GM21423 (cell line): Measurements from ENCODE around the gene GSDMA.

ENCODE experiments used
- ATAC-seq: cut with Tn5 transposase; IDR thresholded peaks from one replicate; pipeline ENCODE4 v1.9.1; 2021; ENCODE audit warnings: mild to moderate bottlenecking, moderate library complexity; ENCODE audit not compliant: unreplicated experiment

The GSDMA gene

DNA sequence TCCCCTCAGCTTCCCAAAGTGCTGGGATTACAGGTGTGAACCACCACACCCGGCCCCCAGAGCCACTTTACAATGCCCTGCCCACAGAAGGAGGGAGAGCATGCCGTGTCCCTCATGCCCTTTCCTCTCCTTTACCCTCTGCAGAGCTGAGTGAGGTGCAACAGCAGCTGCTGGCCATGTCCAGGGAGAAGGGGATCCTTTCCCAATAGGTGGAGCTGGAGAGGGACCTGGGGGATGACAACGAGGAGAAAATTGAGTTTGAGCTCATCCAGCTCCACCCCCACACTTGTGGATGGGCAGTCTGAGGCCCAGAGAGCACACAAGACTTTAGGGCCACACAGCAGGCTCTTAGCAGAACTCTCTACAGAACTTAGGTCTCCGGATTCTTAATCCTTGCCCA, 7.9 kb upstream of the GSDMA start:
- ATAC-seq = no peak

DNA sequence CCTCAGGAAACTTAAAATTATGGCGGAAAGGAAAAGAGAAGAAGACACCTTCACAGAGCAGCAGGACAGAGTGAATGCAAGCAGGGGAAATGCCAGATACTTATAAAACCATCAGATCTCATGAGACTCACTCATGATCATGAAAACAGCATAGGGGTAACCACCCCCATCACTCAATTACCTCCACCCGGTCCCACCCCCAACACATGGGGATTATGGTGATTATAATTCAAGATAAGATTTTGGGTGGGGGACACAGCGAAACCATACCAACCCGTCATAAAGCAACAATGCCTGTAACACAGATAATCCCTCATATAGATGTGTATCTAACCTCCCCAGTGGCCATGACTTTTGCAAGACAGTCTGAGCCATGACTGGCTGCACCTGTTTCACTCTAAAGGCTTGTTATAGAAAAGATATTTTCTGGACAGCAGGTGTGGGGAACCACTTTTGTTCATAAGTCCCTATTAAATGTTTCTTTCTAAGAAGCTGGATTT, 7.0 kb upstream of the GSDMA start:
- no peak for ATAC-seq

DNA sequence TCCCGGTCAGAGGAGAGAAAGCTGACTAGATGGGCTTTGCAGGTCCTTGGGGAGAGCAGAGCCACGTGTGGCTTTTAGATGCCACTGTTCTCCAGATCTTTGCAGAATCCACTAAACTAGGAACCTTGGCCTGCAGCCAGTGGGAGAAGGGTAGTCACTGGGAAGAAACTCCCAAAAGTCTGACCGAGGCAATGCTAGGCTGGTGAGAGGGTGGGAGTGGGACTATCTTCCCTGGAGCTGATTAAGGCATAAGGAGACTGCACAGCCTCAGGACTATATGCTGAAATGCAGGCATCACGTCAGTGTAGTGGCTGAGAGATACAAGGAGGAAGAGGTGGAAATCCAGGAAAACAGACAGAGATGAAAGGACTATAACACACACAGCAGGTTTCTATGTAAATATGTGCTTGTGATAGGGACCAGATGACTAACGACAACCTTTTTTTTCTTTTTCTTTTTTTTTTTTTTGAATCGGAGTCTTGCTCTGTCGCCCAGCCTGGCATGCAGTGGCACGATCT, 2.2 kb upstream of the GSDMA start:
- ATAC-seq = no peak

GRCh38 chr17:39963829-39964228, 1.0 kb downstream of the GSDMA start:
- ATAC-seq = no peak

DNA sequence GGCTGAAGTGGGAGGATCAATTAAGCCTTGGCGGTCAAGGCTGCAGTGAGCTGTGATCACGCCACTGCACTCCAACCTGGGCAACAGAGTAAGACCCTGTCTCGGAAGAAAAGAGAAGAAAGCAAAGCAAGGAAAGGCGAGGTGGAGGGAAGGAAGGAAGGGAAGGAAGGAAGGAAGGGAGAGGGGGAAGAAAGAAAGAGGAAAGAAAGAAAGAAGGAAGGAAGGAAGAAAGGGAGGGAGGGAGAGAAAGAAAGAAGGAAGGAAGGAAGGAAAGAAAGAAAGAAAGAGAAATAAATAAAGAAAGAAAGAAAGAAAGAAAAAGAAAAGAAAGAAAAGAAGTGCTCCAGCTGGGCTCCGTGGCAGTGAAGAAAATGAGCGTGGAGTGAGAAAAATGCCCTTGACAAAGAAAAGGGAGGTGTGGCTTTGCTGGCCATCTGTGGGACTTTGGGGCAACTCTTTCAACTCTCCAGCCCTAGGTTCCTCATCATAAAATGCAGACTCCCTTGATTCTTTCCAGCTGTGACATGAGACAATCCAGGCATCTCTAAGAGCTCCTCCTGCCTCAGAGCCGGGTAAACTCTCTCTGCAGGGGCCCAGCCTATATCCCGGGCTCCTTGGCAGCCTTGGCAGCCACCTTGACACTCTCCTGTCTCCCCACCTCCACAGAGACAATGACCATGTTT, 2.4 kb downstream of the GSDMA start:
- no peak for ATAC-seq

GRCh38 chr17:39966771-39967170, 4.0 kb downstream of the GSDMA start:
- no peak for ATAC-seq

DNA sequence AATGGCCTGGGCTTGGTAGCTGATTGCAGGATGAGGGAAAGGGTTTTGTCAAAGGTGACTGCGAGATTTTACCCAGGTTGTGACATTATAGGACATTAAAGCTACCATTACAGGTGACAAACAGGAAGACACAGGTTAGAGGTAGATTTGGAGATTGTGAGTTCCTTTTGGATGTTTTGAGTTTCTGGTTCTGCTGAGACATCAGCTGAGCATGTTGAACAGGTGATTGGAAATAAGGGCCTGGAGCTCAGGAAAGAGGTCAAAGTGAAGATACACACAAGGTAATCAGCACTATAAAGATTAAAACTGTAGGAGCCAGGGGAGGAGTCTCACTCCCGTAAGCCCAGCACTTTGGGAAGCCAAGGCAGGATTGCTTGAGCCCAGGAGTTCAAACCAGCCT, 6.0 kb downstream of the GSDMA start:
- ATAC-seq = no peak

DNA sequence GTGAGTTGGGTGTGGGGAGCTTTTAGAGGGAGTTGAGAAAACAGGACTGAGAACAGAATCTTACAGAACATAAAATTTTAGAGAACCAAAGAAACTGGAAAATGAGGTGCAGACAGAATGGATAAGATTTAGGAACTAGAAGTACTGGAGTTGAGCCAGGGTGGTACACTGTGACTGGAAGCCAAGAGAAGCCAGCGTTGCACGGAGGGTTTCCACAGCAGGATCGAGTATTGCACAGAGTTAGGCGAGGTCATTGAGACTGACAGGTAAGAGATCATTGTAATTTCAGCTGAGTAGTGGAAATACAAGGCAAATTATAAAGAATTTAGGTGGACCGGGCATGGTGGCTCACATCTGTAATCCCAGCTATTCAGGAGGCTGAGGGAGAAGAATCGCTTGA, 6.6 kb downstream of the GSDMA start:
- ATAC-seq = no peak

DNA sequence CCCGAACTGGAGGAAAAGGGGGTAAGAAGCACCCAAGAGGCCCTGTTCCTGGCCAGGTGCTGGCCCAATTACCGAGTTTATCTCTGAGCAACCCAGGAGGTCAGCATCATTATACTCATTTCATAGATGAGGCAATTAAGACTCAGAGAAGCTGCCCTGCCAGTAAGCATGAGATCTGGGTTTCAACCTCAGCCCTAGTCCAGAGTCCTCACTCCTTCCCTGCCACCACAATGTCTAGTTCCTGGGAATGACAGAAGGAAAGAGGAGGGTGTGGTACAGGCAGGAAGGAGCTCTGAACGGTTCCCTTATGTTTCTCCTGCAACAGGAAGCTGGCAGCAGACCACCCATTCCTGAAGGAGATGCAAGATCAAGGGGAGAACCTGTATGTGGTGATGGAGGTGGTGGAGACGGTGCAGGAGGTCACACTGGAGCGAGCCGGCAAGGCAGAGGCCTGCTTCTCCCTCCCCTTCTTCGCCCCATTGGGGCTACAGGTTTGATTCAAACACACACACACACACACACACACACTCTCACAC, 7.4 kb downstream of the GSDMA start:
- no peak for ATAC-seq

- ATAC-seq = no peak
Measured at GRCh38 chr17:39971076-39971603, 8.3 kb downstream of the GSDMA start.

- no peak for ATAC-seq
Measured at GRCh38 chr17:39972271-39972670, 9.5 kb downstream of the GSDMA start.

- no peak for ATAC-seq
Measured at GRCh38 chr17:39973496-39973895, 10.7 kb downstream of the GSDMA start.

DNA sequence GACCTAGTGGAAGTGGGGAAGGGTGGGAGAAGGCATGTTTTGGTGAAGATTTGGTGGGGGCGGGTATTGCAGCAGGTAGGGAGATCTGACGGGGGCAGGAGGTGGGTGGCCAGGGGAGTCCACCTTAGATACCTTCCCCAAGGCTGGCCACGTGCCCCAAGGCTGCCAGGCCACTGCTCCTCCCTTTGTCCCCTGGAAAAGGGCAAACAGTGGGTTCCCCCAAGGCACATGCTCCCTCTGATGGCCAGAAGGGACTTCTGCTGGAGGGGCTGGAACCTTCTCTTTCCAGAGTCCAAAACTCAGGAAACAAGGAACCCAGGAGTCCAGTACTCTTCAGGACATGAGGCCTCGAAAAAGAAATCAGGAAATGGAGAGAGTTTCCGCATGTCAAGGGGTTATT, 11.6 kb downstream of the GSDMA start:
- ATAC-seq = no peak

DNA sequence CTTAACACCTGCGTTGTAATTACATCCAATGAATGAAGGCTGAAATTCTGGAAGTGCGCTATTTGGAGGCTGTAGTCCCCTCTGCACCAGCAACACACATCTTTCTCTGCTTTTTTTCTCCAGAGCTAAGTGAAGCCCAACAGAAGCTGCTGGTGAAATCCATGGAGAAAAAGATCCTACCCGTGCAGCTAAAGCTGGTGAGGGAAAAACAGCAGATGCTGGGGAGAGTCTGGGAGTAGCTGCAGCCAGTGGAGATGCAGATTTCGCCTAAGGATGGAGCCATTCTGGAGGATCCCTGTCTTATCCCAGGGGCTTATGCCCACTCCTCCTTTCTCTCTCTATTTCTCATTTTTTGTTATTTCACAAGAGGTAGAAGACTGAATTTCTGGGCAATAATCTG, 13.0 kb downstream of the GSDMA start:
- no peak for ATAC-seq

DNA sequence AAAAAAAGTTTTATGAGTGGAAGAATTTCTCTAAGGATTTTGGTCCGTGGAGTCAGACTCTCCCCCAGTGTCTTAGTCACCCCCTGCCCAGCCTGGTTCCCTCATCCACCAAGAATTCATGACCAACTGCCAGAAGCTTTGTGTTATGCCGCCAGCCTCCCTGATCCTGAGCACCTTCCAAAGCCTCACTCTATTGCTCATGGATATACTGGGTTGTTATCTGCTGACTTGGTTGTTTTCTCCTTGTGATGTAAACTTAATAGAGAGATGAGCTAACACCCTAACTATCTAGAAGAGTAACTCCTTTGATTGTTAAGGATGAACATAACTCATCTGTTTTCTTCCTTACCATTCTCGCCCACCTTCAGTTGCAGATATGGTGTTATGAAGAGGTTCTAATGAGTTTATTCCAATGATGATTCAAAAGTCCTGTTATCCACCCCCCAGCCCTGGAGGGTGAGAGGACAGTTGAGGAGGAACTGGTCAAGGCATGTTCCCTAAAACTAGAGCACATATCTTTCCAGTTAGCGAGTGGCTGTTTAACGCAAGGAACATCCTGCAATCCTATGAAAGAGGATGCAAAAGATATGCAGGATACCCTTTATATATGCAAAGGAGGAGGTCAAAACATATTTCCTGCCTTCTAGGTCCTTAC, 16.3 kb downstream of the GSDMA start:
- ATAC-seq = no peak

DNA sequence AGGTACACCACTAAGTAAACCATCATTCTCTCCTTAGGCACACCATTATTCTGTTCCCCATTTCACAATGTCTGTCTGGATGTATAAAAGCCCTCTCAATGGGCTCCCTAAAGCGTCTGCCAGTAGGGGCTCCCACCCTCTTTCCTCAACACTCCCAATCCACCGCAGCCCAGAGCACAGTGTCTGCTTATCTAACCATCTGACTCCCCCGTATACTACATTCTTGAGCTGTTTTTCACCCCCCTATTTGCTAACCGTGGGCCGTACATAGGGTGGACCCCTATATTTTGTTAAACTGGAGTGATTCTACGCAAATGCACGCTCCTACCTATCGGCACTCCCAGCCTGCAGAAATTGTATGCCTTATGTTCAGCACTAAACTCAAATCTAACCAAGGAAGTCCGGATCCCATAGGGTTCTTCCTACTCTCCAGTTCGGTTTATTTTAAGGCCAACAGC, 17.1 kb downstream of the GSDMA start:
- ATAC-seq = peak; percentile 4

GRCh38 chr17:39980351-39981206, 17.8 kb downstream of the GSDMA start, which contains the start of gene PSMD3:
Gene PSMD3 (plus strand): TSS chr17:39980807. CDS start chr17:39980971, 164 bp downstream.
- ATAC-seq = peak; percentile 92

GRCh38 chr17:39981207-39981741, 18.5 kb downstream of the GSDMA start:
- no peak for ATAC-seq

- ATAC-seq = no peak
Measured at GRCh38 chr17:39981766-39982375, 19.1 kb downstream of the GSDMA start.

GRCh38 chr17:39988206-39988810, 25.5 kb downstream of the GSDMA start:
- no peak for ATAC-seq
